SK-N-SH treated with all-trans-retinoic acid at 6 μM for 48 hours (cell line): ENCODE results near the gene CRNN.

Experiments used
- ATAC-seq: fragments of 200-7000 bp; cut with Tn5 transposase; 3 replicates; pipeline ENCODE4 v1.9.1; 2020; ENCODE audit warnings: mild to moderate bottlenecking, moderate library complexity
- ARNTL ChIP-seq: fragments of 450-650 bp; formaldehyde crosslinking; IDR thresholded peaks from 2 replicates; pipeline ENCODE4 v1.5.0; 2020; ENCODE audit warnings: low read depth, mild to moderate bottlenecking, moderate library complexity, borderline replicate concordance
- BACH2 ChIP-seq: fragments of 250-450 bp; sonication (Bioruptor Pico); IDR thresholded peaks from 2 replicates; pipeline ENCODE4 v1.9.0; 2021; ENCODE audit warnings: mild to moderate bottlenecking, borderline replicate concordance
- CREB5 ChIP-seq: fragments of 250-450 bp; sonication (Bioruptor Pico); IDR thresholded peaks from 2 replicates; pipeline ENCODE4 v1.5.1; 2020; ENCODE audit warnings: low read depth, mild to moderate bottlenecking, moderate library complexity
- CSRNP3 ChIP-seq: fragments of 250-450 bp; sonication (Bioruptor Pico); IDR thresholded peaks from 2 replicates; pipeline ENCODE4 v1.5.1; 2021; ENCODE audit warnings: mild to moderate bottlenecking, moderate library complexity
- ESRRG ChIP-seq: fragments of 250-450 bp; sonication (Bioruptor Pico); IDR thresholded peaks from 2 replicates; pipeline ENCODE4 v1.6.1; 2021; ENCODE audit warnings: mild to moderate bottlenecking
- GLIS3 ChIP-seq: fragments of 250-450 bp; sonication (Bioruptor Pico); IDR thresholded peaks from 2 replicates; pipeline ENCODE4 v1.5.0; 2020; ENCODE audit warnings: mild to moderate bottlenecking, moderate library complexity
- ISL1 ChIP-seq: fragments of 250-450 bp; sonication (Bioruptor Pico); IDR thresholded peaks from 2 replicates; pipeline ENCODE4 v2.1.2; 2022; ENCODE audit warnings: mild to moderate bottlenecking, moderate library complexity
- OSR1 ChIP-seq: fragments of 250-450 bp; sonication (Bioruptor Pico); IDR thresholded peaks from 2 replicates; pipeline ENCODE4 v1.8.0; 2022; ENCODE audit warnings: moderate library complexity, mild to moderate bottlenecking, inconsistent platforms
- PPARA ChIP-seq: fragments of 250-450 bp; sonication (Bioruptor Pico); IDR thresholded peaks from 2 replicates; pipeline ENCODE4 v1.5.0; 2020; ENCODE audit warnings: mild to moderate bottlenecking, borderline replicate concordance
- RARB ChIP-seq: fragments of 250-450 bp; sonication (Bioruptor Pico); IDR thresholded peaks from 2 replicates; pipeline ENCODE4 v1.8.0; 2021; ENCODE audit warnings: mild to moderate bottlenecking, moderate library complexity
- SNAI2 ChIP-seq: fragments of 250-450 bp; sonication (Bioruptor Pico); IDR thresholded peaks from 2 replicates; pipeline ENCODE4 v1.5.0; 2020; ENCODE audit warnings: mild to moderate bottlenecking, moderate library complexity
- TCF4 ChIP-seq: fragments of 250-450 bp; sonication (Bioruptor Pico); IDR thresholded peaks from 2 replicates; pipeline ENCODE4 v1.8.0; 2021; ENCODE audit warnings: mild to moderate bottlenecking, moderate library complexity, borderline replicate concordance
- TOX ChIP-seq: fragments of 250-450 bp; sonication (Bioruptor Pico); IDR thresholded peaks from 2 replicates; pipeline ENCODE4 v1.8.0; 2021; ENCODE audit warnings: mild to moderate bottlenecking, moderate library complexity, borderline replicate concordance
- TSHZ2 ChIP-seq: fragments of 250-450 bp; sonication (Bioruptor Pico); IDR thresholded peaks from 2 replicates; pipeline ENCODE4 v1.5.0; 2020; ENCODE audit warnings: mild to moderate bottlenecking, moderate library complexity
- ZC3H10 ChIP-seq: fragments of 250-450 bp; sonication (Bioruptor Pico); IDR thresholded peaks from 2 replicates; pipeline ENCODE4 v1.5.1; 2021; ENCODE audit warnings: mild to moderate bottlenecking, moderate library complexity
- ZFP30 ChIP-seq: fragments of 450-650 bp; formaldehyde crosslinking; IDR thresholded peaks from 2 replicates; pipeline ENCODE4 v1.5.0; 2022; ENCODE audit warnings: mild to moderate bottlenecking, moderate library complexity
- ZNF565 ChIP-seq: fragments of 450-650 bp; formaldehyde crosslinking; conservative IDR thresholded peaks from 2 replicates; pipeline ENCODE4 v1.5.0; 2020; ENCODE audit warnings: low read depth, mild to moderate bottlenecking, moderate library complexity
- ZNF70 ChIP-seq: fragments of 450-650 bp; formaldehyde crosslinking; IDR thresholded peaks from 2 replicates; pipeline ENCODE4 v1.5.0; 2020; ENCODE audit warnings: mild to moderate bottlenecking, moderate library complexity
- ZNF8 ChIP-seq: fragments of 450-650 bp; formaldehyde crosslinking; IDR thresholded peaks from 2 replicates; pipeline ENCODE4 v1.5.0; 2020; ENCODE audit warnings: mild to moderate bottlenecking, moderate library complexity
- TF ChIP-seq, protein P1 (sequence below): fragments of 250-450 bp; sonication (Bioruptor Pico); IDR thresholded peaks from 2 replicates; pipeline ENCODE4 v1.8.0; 2021; ENCODE audit warnings: low read depth, mild to moderate bottlenecking, moderate library complexity, borderline replicate concordance
- TF ChIP-seq, protein P2 (sequence below): fragments of 250-450 bp; sonication (Bioruptor Pico); IDR thresholded peaks from 2 replicates; pipeline ENCODE4 v1.8.0; 2020; ENCODE audit warnings: mild to moderate bottlenecking, moderate library complexity, borderline replicate concordance

CRNN gene

DNA sequence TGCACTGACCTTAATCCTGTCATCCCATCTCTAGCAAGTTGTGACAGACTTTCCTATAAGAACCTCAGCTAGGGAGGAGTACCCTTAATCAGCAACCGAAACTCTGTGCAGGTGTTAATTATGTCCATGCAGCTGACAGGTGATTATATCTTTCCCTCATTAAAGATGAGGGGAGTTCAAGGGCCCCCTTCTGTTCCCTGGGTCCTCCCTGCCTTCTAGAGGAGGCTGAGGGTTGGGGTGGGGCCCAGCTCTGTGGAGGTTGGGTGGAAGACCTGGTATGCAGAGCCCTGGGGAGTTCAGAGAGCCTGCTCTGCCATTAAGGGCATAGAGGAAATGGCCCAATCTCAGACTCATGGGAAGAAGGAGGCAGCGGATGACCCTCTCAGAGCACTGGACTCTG is 35.6 kb upstream of the CRNN start:
- TF ChIP-seq ISL1 (CRISPR knock-in tag) (no peak), ZNF8 (CRISPR knock-in tag) (no peak), PPARA (CRISPR knock-in tag) (no peak)
- TF ChIP-seq, all 23 proteins: peak for 0
- ATAC-seq: no peak

DNA sequence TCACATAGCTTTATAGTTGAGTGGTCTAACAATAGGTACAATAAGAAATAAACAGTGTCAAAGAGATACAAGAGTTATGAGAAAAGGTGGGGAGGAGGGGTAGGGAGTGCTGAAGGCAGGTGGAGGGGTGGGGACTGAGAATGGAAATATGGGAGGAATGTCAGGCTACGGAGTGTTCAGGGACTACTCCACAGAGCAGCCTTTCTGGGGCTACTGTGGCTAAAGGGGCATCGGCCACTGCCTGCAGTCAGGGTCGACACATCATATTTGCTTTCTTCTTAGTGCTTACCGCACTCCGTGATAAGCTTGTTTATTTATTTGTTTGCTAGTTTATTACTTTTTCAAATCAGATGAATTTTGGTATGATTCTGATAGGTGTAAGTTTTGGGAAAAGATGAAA is 34.4 kb upstream of the CRNN start:
- ATAC-seq: no peak
- TF ChIP-seq ZNF8 (CRISPR knock-in tag) (no peak), ZNF565 (CRISPR knock-in tag) (no peak)

DNA sequence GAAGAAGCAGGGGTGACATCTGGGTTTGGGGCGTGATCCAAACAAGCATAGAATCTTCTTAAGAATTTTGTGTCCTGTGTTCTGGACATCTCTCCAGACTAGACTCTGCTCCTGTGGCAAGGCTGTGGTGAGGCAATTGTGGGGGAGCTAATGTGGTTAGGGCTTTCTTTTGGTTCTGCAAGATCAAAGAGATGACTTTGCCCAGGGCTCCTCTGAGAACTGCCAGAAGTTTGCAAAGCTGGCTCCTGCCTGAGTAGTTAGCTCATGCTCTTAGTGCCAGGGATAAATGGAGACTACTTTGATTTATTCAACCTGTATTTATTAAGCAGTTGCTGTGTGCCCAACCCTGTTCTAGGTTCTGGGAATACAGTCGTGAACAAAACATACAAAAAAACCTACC is 34.0 kb upstream of the CRNN start:
- TF ChIP-seq, protein P1, sequence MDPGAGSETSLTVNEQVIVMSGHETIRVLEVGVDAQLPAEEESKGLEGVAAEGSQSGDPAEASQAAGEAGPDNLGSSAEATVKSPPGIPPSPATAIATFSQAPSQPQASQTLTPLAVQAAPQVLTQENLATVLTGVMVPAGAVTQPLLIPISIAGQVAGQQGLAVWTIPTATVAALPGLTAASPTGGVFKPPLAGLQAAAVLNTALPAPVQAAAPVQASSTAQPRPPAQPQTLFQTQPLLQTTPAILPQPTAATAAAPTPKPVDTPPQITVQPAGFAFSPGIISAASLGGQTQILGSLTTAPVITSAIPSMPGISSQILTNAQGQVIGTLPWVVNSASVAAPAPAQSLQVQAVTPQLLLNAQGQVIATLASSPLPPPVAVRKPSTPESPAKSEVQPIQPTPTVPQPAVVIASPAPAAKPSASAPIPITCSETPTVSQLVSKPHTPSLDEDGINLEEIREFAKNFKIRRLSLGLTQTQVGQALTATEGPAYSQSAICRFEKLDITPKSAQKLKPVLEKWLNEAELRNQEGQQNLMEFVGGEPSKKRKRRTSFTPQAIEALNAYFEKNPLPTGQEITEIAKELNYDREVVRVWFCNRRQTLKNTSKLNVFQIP: no peak
- TF ChIP-seq SNAI2 (CRISPR knock-in tag) (no peak), TOX (CRISPR knock-in tag) (no peak), PPARA (CRISPR knock-in tag) (no peak), ESRRG (CRISPR knock-in tag) (no peak), ISL1 (CRISPR knock-in tag) (no peak), ARNTL (CRISPR knock-in tag) (no peak), TCF4 (CRISPR knock-in tag) (no peak), GLIS3 (CRISPR knock-in tag) (no peak), TSHZ2 (CRISPR knock-in tag) (no peak), OSR1 (no peak), ZC3H10 (CRISPR knock-in tag) (no peak), BACH2 (no peak), CREB5 (CRISPR knock-in tag) (no peak), ZNF565 (CRISPR knock-in tag) (no peak), ZNF70 (CRISPR knock-in tag) (no peak)
- TF ChIP-seq, protein P2, sequence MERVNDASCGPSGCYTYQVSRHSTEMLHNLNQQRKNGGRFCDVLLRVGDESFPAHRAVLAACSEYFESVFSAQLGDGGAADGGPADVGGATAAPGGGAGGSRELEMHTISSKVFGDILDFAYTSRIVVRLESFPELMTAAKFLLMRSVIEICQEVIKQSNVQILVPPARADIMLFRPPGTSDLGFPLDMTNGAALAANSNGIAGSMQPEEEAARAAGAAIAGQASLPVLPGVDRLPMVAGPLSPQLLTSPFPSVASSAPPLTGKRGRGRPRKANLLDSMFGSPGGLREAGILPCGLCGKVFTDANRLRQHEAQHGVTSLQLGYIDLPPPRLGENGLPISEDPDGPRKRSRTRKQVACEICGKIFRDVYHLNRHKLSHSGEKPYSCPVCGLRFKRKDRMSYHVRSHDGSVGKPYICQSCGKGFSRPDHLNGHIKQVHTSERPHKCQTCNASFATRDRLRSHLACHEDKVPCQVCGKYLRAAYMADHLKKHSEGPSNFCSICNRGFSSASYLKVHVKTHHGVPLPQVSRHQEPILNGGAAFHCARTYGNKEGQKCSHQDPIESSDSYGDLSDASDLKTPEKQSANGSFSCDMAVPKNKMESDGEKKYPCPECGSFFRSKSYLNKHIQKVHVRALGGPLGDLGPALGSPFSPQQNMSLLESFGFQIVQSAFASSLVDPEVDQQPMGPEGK (CRISPR knock-in tag): no peak
- ATAC-seq: no peak

DNA sequence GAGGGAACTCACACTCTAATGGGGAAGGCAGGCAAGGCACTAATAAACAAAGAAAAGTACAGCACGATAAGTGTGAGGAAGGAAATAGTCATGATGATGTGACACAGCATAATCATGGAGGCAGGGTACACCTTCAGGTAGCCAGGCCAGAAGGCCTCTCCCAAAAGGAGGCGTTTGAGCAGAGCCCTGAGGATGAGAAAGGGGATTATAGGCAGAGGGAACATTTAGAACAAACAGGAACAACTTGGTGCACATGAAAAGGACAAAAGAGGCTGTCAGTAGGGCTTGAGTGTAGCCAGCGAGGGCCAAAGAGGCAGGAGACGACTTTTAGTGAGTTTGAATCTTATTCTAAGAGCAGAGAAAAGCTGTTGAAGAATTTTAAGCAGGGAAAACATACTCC is 33.4 kb upstream of the CRNN start:
- no peak for ATAC-seq
- no peak for TF ChIP-seq RARB (CRISPR knock-in tag)
- no peak for TF ChIP-seq ZC3H10 (CRISPR knock-in tag)
- TF ChIP-seq, protein P2 (CRISPR knock-in tag): no peak
- no peak for TF ChIP-seq ISL1 (CRISPR knock-in tag)
- TF ChIP-seq ESRRG (CRISPR knock-in tag): no peak
- no peak for TF ChIP-seq GLIS3 (CRISPR knock-in tag)
- no peak for TF ChIP-seq SNAI2 (CRISPR knock-in tag)
- no peak for TF ChIP-seq CSRNP3 (CRISPR knock-in tag)
- no peak for TF ChIP-seq ZFP30 (CRISPR knock-in tag)
- no peak for TF ChIP-seq ZNF70 (CRISPR knock-in tag)
- TF ChIP-seq ZNF565 (CRISPR knock-in tag): no peak
- TF ChIP-seq ZNF8 (CRISPR knock-in tag): no peak
- TF ChIP-seq TSHZ2 (CRISPR knock-in tag): no peak
- TF ChIP-seq OSR1: no peak
